ENCODE data around the gene TBC1D1. TPM values are rescaled to one million over a fixed set of nuclear protein-coding genes. Genes with fewer than 3 reads are reported as not detected.
A peak's percentile ranks its signal among the peaks of the same experiment; 100 is the strongest.

Gene TBC1D1
- total RNA-seq, 1 donor from 2014 or later = 78.9 TPM

- Mint-ChIP-seq H3K36me3 (peaks cover 9% of the 10 kb centered on the region), H3K4me1 (peaks cover 24% of the 10 kb centered on the region), H3K27ac (peak overlapping the region; percentile 3), H3K9me3 (no peaks in the 10 kb centered on the region), H3K4me3 (peak overlapping the region; percentile 2), H3K27me3 (ENCODE audit: low read depth) (no peaks in the 10 kb centered on the region)
- DNase-seq (ENCODE audit: low spot score in 2 of 2, unreplicated experiment in 2 of 2) = no peak
- TF ChIP-seq CTCF (IDR thresholded peaks at IDR 0.05; ENCODE audit: unreplicated experiment) = no peak
Observed at GRCh38 chr4:38062776-38063097, 171.9 kb downstream of the TBC1D1 start.

DNA sequence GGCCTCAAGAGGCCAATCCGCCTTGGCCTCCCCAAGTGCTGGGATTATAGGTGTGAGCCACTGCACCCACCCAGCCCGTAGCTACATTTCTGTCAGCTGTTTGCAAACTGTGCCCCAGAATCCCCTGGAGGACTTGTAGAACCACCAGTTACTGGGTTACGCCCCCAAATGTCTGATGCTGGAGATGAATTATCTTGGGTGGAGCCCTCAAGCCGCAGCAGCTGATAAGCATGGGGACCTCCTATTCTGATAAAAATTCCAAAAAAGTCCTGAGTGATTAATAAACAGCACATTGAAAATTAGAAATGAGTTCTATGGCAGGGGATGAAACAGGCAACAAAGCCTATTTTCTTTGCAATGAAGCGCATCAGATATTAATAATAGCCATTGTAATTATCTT, 174.3 kb downstream of the TBC1D1 start:
- Mint-ChIP-seq H3K9me3 (no peaks in the 10 kb centered on the region), H3K4me3 (no peak overlapping the region), H3K27me3 (ENCODE audit: low read depth) (no peaks in the 10 kb centered on the region), H3K27ac (no peak overlapping the region), H3K4me1 (peaks cover 34% of the 10 kb centered on the region), H3K36me3 (peaks cover 9% of the 10 kb centered on the region)
- no peak for DNase-seq (ENCODE audit: low spot score in 2 of 2, unreplicated experiment in 2 of 2)
- no peak for TF ChIP-seq CTCF (IDR thresholded peaks at IDR 0.05; ENCODE audit: unreplicated experiment)

GRCh38 chr4:38065900-38066299, 175.0 kb downstream of the TBC1D1 start:
- TF ChIP-seq CTCF (IDR thresholded peaks at IDR 0.05; ENCODE audit: unreplicated experiment) = no peak
- no peaks in the 10 kb centered on the region for H3K9me3 Mint-ChIP-seq
- H3K4me1 Mint-ChIP-seq = peaks cover 30% of the 10 kb centered on the region
- H3K4me3 Mint-ChIP-seq = no peak overlapping the region
- no peaks in the 10 kb centered on the region for H3K27me3 Mint-ChIP-seq (ENCODE audit: low read depth)
- H3K36me3 Mint-ChIP-seq = peaks cover 9% of the 10 kb centered on the region
- no peak for DNase-seq (ENCODE audit: low spot score in 2 of 2, unreplicated experiment in 2 of 2)
- no peak overlapping the region for H3K27ac Mint-ChIP-seq

DNA sequence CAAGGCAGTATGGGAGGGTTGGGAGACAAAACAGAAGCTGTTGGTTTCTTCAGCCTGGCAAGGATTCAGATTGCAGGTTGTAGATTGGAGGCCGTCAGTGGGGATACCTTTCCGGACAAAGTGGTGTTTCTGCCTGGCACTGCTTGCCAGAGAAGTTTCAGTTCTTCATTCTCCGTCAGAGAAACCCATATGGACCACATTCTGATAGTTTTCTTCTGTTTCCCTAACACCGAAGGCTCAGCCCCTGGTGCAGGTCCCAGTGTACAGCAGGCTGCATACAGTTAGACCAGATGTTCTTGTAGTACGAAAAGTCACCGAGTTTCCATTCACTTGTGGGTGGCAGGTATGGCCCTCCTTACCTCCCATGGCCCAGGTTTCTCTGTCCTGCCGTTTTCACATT, 176.6 kb downstream of the TBC1D1 start:
- no peaks in the 10 kb centered on the region for H3K9me3 Mint-ChIP-seq
- no peaks in the 10 kb centered on the region for H3K27me3 Mint-ChIP-seq (ENCODE audit: low read depth)
- DNase-seq (ENCODE audit: low spot score in 2 of 2, unreplicated experiment in 2 of 2) = no peak
- peaks cover 10% of the 10 kb centered on the region for H3K36me3 Mint-ChIP-seq
- peaks cover 19% of the 10 kb centered on the region for H3K4me1 Mint-ChIP-seq
- no peak overlapping the region for H3K4me3 Mint-ChIP-seq
- TF ChIP-seq CTCF (IDR thresholded peaks at IDR 0.05; ENCODE audit: unreplicated experiment) = no peak
- H3K27ac Mint-ChIP-seq = no peak overlapping the region

- H3K4me3 Mint-ChIP-seq = no peak overlapping the region
Observed at GRCh38 chr4:38068107-38068506, 177.2 kb downstream of the TBC1D1 start.

More at GRCh38 chr4:38068107-38068506, 177.2 kb downstream of the TBC1D1 start:
- H3K9me3 Mint-ChIP-seq = no peaks in the 10 kb centered on the region
- no peaks in the 10 kb centered on the region for H3K27me3 Mint-ChIP-seq (ENCODE audit: low read depth)
- H3K36me3 Mint-ChIP-seq = peaks cover 10% of the 10 kb centered on the region
- H3K4me1 Mint-ChIP-seq = peaks cover 14% of the 10 kb centered on the region
- DNase-seq (ENCODE audit: low spot score in 2 of 2, unreplicated experiment in 2 of 2) = no peak
- H3K27ac Mint-ChIP-seq = peak overlapping the region; percentile 5
- no peak for TF ChIP-seq CTCF (IDR thresholded peaks at IDR 0.05; ENCODE audit: unreplicated experiment)

Data from mesothelial cell of epicardium (in vitro differentiated cells).